H1 (cell line): ENCODE data around the gene COL17A1. TPM values are rescaled to one million over a fixed set of nuclear protein-coding genes. Genes with fewer than 3 reads are reported as not detected.

ENCODE experiments used
- ATF2 ChIP-seq: IDR thresholded peaks from 2 replicates; pipeline ENCODE4 v1.6.1; 2012; ENCODE audit warnings: low read length, inconsistent platforms
- CHD7 ChIP-seq: fragments of 300-600 bp; sonication (generic); IDR thresholded peaks from 2 replicates; pipeline ENCODE4 v1.7.1; 2012; ENCODE audit warnings: low read length, moderate library complexity, mild to moderate bottlenecking, inconsistent platforms; ENCODE audit not compliant: insufficient replicate concordance
- SAP30 ChIP-seq: fragments of 300-600 bp; sonication (generic); IDR thresholded peaks from 2 replicates; pipeline ENCODE4 v1.7.1; 2012; ENCODE audit warnings: low read length, moderate library complexity, mild to moderate bottlenecking, inconsistent platforms; ENCODE audit not compliant: insufficient read depth, insufficient replicate concordance
- TBP ChIP-seq: IDR thresholded peaks from 2 replicates; pipeline ENCODE4 v1.6.1; 2011; ENCODE audit warnings: low read depth, low read length, improper control_type of control experiment
- polyA plus RNA-seq, 7 experiments: library from polyadenylated mRNA; depleted of rRNA in 3 of 7; stranded (reverse) in 5 of 7; unstranded in 2 of 7; fragments of >200 nt in 5 of 7; fragments of 200-250 nt in 2 of 7; gene quantifications; 1 replicate in 5 of 7; 2 replicates in 1 of 7; 4 replicates in 1 of 7; pipeline versions ENCODE4 v1.2.1 to v1.2.3, GENCODE V29; 2011 to 2013; ENCODE audit warnings: missing spikeins in 2 of 7, mixed read lengths in 2 of 7
- total RNA-seq: library from RNA; stranded (reverse); fragmentation: NEBNext Ultra II Directional; extraction: Animal tissue kit (Norgen Biotek cat#: 25700); gene quantifications from 2 replicates; pipeline ENCODE4 v1.2.1, GENCODE V29; 2021

The COL17A1 gene
- total and polyA plus RNA-seq, 2 of the 8 experiments (the other 6 are each of a cell fraction or from before 2014, with no cell fraction given): 0.35 to 0.37 TPM

- no peak for TF ChIP-seq CHD7
- TF ChIP-seq TBP: no peak
- TF ChIP-seq ATF2: no peak
- TF ChIP-seq SAP30: no peak
- TF ChIP-seq, all 59 proteins: peak for 0
These were observed 56.7 kb downstream of the COL17A1 start (continued) for GRCh38 chr10:104028823-104029520.
